HUES6 (cell line): ENCODE results near the gene NTM.

Source experiments
- H3K27ac ChIP-seq: 2 replicates; pipeline ENCODE4 v1.7.0; 2013; ENCODE audit warnings: low read depth, mild to moderate bottlenecking, low read length, inconsistent platforms
- H3K27me3 ChIP-seq: 2 replicates; pipeline ENCODE4 v1.6.1; 2013; ENCODE audit warnings: low read length; ENCODE audit not compliant: control insufficient read depth, insufficient read depth
- H3K36me3 ChIP-seq: 2 replicates; pipeline ENCODE4 v1.6.1; 2013; ENCODE audit warnings: low read length; ENCODE audit not compliant: control insufficient read depth, insufficient read depth
- H3K4me1 ChIP-seq: 2 replicates; pipeline ENCODE4 v1.6.1; 2013; ENCODE audit warnings: low read length; ENCODE audit not compliant: control insufficient read depth, insufficient read depth
- H3K4me3 ChIP-seq: 2 replicates; pipeline ENCODE4 v1.5.1; 2013; ENCODE audit warnings: low read depth, low read length
- H3K9ac ChIP-seq: one replicate; pipeline ENCODE4 v1.6.1; 2013; ENCODE audit warnings: mild to moderate bottlenecking, low read length
- H3K9me3 ChIP-seq: 2 replicates; pipeline ENCODE4 v1.6.1; 2013; ENCODE audit warnings: low read depth, low read length; ENCODE audit not compliant: control insufficient read depth, insufficient read depth

The NTM gene

DNA sequence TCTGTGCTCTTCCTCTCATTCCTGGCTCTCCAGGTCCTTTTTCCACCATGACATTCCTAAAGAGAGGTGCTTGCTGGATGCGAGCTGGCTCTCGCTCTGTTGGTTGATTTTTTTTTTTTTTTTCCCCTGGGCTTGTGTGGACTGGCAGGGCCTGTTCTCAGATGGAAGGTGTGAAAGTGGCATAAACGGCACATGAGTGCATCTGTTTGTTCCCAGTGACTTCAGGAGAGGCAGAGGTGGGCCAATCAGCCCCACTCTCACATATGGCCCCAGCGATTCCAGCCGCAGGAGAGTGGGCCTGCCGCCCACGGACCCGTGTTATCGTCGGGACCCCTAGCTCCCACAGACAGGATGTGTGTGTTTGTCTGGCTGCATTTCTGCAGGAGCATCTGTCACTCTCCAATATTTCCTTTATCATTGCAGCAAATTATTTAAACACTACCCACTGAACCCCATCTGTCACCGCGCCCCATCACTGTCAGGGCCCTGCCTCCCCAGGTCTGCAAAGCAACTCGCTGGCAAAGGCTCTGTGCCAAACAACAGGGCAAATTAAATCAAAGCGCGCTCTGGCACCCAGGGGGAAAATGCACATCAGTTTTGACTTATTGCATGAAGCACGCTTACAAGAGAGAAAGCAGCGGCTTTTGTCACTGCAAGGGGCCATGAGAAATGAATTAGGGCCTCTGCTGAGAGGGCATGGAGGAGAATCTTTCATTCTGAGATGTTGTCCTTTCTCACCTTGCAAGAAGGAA, 886.3 kb downstream of the NTM start:
- Histone ChIP-seq H3K27me3 (no peaks in the 10 kb centered on the region), H3K4me1 (no peaks in the 10 kb centered on the region), H3K9me3 (no peaks in the 10 kb centered on the region)

DNA sequence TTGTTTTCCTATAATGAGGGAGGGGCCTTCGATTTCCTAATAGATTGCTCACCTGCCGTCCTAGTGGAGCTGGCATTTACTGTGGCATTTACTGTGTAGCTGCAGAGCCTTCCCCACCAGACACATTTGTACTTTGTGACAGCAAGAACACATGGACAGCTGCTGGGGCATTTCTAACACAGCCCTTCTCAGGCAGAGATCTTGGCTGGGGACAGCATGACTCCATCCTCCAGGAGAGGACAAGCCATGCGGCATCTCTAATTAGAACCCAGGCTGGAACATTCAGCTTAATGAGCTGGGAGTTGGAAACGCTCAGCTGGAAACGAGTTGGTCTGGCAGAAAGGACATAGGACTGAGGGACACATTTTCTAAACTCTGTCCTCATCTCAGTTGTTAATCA, 887.5 kb downstream of the NTM start:
- H3K4me1 ChIP-seq: no peaks in the 10 kb centered on the region
- no peaks in the 10 kb centered on the region for H3K36me3 ChIP-seq
- no peaks in the 10 kb centered on the region for H3K9me3 ChIP-seq
- no peak overlapping the region for H3K4me3 ChIP-seq
- H3K9ac ChIP-seq: no peak overlapping the region
- H3K27me3 ChIP-seq: no peaks in the 10 kb centered on the region
- H3K27ac ChIP-seq: no peak overlapping the region

More for the DNA sequence above, 886.3 kb downstream of the NTM start:
- no peak overlapping the region for H3K4me3 ChIP-seq
- no peak overlapping the region for H3K27ac ChIP-seq
- no peaks in the 10 kb centered on the region for H3K36me3 ChIP-seq
- H3K9ac ChIP-seq: no peak overlapping the region

DNA sequence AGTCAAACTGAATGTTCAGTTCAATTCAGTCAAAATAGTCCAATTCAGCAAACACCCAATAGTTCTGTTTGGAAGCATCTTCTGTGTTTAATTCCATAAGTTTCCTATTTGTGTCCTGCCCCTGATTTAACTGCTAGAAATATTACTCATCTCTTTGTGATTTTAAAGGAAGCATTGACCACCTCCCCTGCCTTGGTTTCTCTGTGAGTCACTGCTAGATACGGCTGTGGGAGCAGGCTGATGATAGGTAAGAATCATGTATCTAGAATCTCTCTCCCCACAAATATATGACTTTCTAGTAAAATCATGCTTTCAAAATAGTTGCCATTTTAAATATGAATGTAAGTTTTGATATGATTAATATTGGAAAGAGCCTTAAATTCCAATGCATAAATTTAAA, 888.5 kb downstream of the NTM start:
- Histone ChIP-seq H3K9ac (no peak overlapping the region), H3K4me3 (no peak overlapping the region), H3K27ac (no peak overlapping the region), H3K4me1 (no peaks in the 10 kb centered on the region), H3K27me3 (no peaks in the 10 kb centered on the region), H3K36me3 (no peaks in the 10 kb centered on the region), H3K9me3 (no peaks in the 10 kb centered on the region)

DNA sequence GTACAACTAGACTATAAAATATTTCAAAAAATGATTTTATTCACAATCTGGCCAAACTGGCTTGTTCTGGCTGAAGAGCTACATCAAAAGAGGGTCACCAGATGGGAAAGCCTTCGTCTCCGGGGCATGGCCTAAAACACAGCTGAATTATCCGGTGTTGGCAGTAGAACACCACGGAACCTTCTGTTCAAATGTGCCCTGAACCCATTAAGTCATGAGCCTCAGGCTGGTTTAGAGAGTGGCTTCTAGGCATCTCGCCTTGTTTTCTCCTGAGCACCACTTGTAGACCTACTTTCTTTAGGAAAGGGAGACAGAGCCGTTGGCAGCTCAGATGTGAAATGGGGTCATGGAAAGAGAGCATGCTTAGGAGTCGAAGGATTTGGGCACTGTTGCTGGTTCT, 890.2 kb downstream of the NTM start:
- Histone ChIP-seq H3K9ac (no peak overlapping the region), H3K36me3 (no peaks in the 10 kb centered on the region), H3K27me3 (no peaks in the 10 kb centered on the region), H3K27ac (no peak overlapping the region), H3K4me1 (no peaks in the 10 kb centered on the region), H3K9me3 (no peaks in the 10 kb centered on the region), H3K4me3 (no peak overlapping the region)

DNA sequence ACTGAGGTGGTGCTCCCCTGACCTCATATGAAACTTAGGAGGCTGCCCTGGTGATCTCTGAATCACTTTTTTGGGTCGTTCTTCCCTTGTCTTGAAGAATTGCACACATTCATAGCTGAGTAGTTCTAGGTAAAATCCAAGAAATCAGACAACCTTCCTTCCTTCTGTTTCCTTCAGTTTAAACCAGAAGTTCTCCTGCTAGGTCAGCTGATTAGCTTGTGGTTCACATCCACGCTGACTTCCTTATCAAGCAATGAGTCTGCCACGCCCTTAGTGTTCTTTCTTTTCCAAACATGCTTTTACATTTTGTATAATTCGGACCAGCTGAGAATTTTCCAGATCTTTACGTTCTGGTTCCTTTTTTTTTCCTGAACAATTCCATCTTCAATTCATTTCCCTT, 892.8 kb downstream of the NTM start:
- Histone ChIP-seq H3K4me3 (no peak overlapping the region), H3K27ac (no peak overlapping the region), H3K27me3 (no peaks in the 10 kb centered on the region)

DNA sequence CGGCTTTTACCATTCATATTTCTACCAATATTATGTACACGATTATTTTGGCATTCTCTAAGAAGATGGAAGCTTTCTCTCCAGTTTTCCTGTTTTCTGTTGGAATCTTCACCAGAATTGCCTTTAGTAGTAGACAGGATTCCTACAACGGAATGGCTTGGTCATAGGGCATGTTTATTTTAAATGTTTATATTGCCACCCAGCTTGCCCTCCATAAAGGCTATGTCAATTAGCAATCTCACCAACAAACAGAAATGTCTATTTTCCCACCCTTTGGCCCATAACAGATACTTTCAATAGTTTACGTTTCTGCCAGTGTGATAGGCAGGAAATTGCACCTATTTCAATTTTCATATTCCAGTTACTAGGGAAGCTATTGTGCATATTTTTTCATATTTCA, 893.5 kb downstream of the NTM start:
- Histone ChIP-seq H3K9ac (no peak overlapping the region), H3K4me1 (peaks cover 2% of the 10 kb centered on the region; the same call in 1 of the 2 replicates), H3K27ac (no peak overlapping the region), H3K27me3 (no peaks in the 10 kb centered on the region), H3K9me3 (no peaks in the 10 kb centered on the region), H3K4me3 (no peak overlapping the region), H3K36me3 (no peaks in the 10 kb centered on the region)

More for the DNA sequence above, 892.8 kb downstream of the NTM start:
- Histone ChIP-seq H3K4me1 (no peaks in the 10 kb centered on the region), H3K9me3 (no peaks in the 10 kb centered on the region), H3K9ac (no peak overlapping the region), H3K36me3 (no peaks in the 10 kb centered on the region)

DNA sequence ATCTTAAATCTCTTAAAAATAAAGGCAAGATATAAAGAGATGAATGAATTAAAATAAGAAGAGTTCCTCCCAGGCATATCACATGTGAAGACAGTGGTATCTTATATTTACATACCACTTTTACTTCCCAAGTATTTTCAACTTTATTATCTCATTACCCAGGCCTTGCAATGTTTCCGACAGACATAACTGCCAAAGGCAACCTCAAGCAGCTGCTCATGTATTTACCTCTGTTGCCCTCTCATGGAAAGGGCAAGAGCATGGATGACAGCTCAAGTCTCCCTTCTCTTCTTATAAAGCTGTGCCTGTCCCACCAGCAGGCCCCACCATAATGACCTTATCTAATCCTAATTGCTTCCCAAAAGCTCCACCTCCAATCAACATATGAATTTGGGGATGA, 894.2 kb downstream of the NTM start:
- Histone ChIP-seq H3K9ac (no peak overlapping the region), H3K27me3 (no peaks in the 10 kb centered on the region), H3K4me3 (no peak overlapping the region), H3K4me1 (peaks cover 3% of the 10 kb centered on the region; the same call in 1 of the 2 replicates), H3K36me3 (no peaks in the 10 kb centered on the region), H3K9me3 (no peaks in the 10 kb centered on the region), H3K27ac (no peak overlapping the region)

DNA sequence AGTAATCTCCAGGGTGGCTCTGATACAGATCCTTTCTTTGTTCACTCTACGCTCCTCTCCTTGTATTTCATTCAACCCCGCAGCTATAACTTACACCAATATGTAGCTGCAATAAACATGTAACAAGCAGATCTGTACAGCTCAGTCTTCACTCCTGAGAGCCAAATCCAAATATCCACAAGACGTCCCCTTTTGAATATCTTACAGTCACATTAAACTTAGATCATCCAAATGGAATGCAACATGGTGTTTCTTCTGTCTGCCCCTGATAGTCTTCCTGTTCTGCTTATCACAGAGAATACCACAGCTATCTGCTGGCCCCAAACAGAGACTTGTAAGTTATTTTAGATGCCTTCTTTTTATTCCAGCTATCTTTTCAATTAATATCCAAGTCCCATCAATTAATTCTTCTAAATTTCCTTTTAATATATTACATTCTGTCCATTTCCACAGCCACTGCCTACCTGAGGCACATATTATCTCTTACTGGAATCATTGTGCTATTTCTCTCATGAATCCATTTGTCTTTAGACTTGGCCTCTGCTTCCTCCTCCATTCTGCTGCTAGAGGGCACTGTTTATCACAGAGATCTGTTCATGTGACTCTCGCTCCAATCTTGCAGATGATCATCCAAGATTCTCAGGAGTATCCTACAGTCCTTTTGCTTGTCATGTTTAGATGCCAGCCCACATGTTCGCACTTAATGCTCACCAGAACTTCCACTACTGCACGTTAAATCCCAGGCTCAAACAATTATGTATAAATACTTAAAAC, 908.6 kb downstream of the NTM start:
- H3K9ac ChIP-seq: no peak overlapping the region
- no peaks in the 10 kb centered on the region for H3K27me3 ChIP-seq
- H3K9me3 ChIP-seq: no peaks in the 10 kb centered on the region
- no peak overlapping the region for H3K27ac ChIP-seq
- H3K4me1 ChIP-seq: peaks cover 5% of the 10 kb centered on the region
- H3K4me3 ChIP-seq: no peak overlapping the region
- H3K36me3 ChIP-seq: no peaks in the 10 kb centered on the region

DNA sequence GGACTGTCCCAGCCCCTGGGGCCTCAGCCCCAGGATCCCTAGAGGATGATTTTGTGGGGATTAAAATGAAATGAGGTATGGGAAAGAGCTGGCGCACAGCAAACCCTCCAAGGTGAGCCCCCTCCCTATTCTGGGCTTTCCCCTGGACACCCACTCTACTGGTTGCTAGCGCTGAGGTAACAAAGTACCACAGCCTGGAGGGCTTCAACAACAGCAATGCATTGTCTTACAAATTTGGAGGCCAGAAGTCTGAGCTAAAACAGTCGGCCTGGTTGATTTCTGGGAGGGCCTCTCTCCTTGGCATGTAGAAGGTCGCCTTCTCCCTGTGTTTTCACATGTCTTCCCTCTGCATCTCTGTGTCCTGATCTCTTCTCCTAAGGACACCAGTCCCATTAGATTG, 913.6 kb downstream of the NTM start:
- Histone ChIP-seq H3K9me3 (no peaks in the 10 kb centered on the region), H3K27me3 (no peaks in the 10 kb centered on the region), H3K9ac (no peak overlapping the region), H3K36me3 (no peaks in the 10 kb centered on the region), H3K4me3 (no peak overlapping the region), H3K27ac (no peak overlapping the region), H3K4me1 (peaks cover 15% of the 10 kb centered on the region)

DNA sequence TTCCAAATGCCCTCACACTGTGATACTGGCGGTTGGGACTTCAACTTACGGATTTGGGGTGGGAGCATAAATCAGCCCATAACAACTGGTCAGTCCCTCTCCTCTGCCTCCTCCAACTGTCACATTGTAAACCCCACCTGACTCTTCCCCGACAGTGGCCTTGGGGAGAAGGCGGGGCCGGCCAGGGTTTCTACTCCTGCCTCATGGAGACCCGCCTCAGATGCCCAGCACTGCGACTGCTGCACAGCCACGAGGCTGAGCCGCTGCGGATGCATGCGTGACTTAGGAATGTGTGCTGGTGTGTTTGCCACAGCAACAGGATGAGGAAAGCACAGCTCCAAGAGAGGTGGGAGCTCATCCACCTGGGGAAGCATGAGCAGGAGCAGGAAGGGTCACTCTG, 914.2 kb downstream of the NTM start:
- no peaks in the 10 kb centered on the region for H3K9me3 ChIP-seq
- peaks cover 15% of the 10 kb centered on the region for H3K4me1 ChIP-seq
- no peak overlapping the region for H3K27ac ChIP-seq
- no peak overlapping the region for H3K4me3 ChIP-seq
- H3K36me3 ChIP-seq: no peaks in the 10 kb centered on the region
- no peaks in the 10 kb centered on the region for H3K27me3 ChIP-seq
- H3K9ac ChIP-seq: no peak overlapping the region

DNA sequence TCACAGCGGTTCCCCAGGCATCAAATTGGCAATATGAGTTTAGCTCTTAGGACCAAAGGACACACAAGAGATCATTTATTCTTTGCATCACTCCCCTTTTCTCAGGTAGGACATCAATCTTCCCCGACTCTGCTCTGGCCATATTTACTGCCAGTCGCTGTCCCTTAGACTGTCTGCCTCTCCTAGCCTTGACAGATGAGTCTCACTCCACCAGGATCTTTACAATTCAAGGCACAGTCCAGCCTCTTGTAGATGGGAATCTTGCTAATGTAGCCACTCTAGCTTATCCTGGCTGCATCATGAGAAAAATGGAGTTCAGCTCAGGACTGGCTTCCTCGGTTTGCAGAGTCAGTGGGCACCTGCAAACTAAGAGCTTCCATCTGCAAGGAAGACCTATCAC, 915.2 kb downstream of the NTM start:
- Histone ChIP-seq H3K36me3 (no peaks in the 10 kb centered on the region), H3K27me3 (no peaks in the 10 kb centered on the region), H3K4me1 (peaks cover 15% of the 10 kb centered on the region), H3K4me3 (no peak overlapping the region), H3K9ac (no peak overlapping the region), H3K9me3 (no peaks in the 10 kb centered on the region), H3K27ac (no peak overlapping the region)
